Stimulated activated CD4-positive, alpha-beta T cell treated with anti-CD3 and anti-CD28 coated beads, Interleukin-4, amount 100 ng/mL, for 4 hours (primary cell): Measurements from ENCODE around the gene MUC4.
"Not testable (repeated sequence)": the region's sequence is repeated elsewhere in the genome, so short reads cannot be mapped to it uniquely, and the experiment has no call there.

Experiments
- DNase-seq, 2 experiments: peaks; one replicate each; pipeline ENCODE4 v3.0.0-alpha.2; 2020

MUC4 gene

GRCh38 chr3:195758721-195759353 is 52.9 kb downstream of the MUC4 start:
- DNase-seq, result no peak

DNA sequence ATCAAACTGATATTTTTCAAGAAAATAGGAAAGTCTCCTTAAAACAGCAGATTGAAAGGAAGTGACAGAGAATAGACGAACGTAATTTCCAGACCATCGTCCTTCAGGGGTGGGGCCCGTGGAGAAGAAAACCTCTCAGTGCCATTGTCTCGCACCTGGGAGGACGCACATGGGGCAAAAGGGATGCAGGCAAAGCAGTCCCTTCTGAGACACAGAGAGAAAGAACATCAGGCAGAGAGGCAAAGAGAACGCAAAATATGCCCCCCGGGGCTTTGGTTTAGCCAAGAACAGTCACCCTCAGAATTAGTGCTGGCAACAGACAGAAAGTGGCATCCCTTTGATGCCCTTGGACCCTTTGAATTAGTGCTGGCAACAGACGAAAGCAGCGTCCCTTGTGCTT is 53.9 kb downstream of the MUC4 start:
- no peak for DNase-seq

DNA sequence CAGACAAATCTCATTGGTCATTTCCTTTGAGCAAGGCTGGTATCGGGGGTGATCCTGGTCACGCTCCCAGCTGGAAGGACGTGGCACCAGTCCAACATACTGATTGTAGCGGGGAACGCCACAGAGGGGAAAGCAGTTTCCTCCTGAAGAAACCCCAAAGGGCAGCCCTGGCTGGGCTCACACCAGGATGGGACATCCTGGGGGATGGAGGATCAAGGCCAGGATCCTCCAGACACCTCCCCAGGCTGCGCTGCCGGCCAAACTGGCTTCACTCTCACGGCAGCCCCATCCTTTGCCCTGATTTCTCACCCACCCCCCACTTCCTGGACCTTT is 54.3 kb downstream of the MUC4 start:
- DNase-seq, result no peak

GRCh38 chr3:195755791-195756676 is 55.7 kb downstream of the MUC4 start:
- peak in 1 of 2 experiments; percentile 16 for DNase-seq

DNA sequence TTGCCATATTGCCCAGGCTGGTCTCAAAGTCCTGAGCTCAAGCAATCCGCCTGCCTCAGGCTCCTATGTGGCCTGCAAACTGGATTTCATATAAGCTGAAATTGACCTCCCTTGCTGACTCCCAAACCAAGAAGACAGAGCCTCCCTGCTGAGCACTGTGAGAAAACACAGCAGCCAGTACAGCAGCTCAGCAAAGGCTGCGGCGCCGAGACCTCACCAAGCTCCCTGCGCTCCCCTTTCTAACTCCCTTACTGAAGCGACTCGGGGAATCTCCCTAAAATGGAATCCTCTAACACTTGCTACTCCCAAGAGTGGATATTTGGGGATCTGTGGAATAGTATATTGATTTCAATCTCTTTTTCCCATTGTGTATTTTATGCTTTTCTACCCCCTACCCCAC is 56.3 kb downstream of the MUC4 start:
- no peak for DNase-seq

DNA sequence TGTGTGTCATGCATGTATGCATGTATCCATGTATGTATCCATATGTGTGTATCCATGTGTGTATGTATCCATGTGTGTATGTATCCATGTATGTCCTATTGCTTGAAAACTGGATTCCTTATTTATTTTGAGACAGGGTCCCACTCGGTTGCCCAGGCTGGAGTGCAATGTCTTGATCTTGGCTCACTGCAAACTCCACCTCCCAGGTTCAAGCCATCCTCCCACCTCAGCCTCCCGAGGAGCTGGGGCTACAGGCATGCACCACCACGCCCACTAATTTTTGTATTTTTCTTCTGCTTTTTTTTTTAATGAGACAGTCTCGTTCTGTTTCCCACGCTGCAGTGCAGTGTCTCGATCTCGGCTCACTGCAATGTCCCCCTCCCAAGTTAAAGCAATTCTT is 56.8 kb downstream of the MUC4 start:
- DNase-seq, result no peak

DNA sequence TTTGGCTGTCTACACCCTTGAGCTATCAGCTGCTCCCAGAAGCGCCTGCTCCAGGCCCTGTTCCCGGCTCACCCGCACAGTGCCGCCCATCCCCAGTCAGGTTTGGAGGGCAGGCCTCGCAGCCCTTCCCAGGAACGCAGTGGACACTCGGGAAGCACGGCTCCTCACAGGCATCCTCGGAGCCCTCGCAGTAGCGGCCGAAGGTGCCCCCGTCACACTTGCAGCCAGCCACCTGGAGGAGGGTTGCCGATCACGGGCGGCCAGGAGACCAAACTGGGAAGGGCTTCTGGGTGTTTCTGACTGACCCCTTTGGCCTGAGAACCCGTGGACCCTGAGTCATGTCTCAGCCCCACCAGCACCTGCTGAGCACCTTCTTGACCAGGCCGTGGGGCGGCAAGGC is 57.6 kb downstream of the MUC4 start:
- no peak for DNase-seq

- no peak for DNase-seq
These were observed 58.1 kb downstream of the MUC4 start for GRCh38 chr3:195753581-195753980.

- no peak for DNase-seq
These were observed 59.0 kb downstream of the MUC4 start for GRCh38 chr3:195752546-195753331.

DNA sequence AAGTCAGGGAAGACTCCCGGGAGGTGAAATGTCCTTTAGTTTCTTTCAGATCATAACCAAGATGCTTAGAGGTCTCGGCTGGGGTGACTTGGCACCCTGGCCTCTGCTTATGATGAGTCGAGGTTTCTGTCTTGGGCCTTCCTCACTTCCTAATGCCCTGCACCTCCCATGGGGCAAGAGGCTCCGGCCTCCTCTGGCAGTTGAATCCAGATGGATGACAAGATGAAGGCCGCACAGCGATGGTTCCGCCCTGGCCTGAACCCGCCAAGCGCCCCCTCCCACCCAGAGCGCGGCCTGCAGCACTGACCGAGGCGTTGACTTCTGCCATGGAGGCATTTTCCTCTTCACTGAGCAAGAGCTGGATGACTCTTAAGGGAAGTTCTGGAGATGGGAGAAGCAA is 59.7 kb downstream of the MUC4 start:
- no peak for DNase-seq

DNA sequence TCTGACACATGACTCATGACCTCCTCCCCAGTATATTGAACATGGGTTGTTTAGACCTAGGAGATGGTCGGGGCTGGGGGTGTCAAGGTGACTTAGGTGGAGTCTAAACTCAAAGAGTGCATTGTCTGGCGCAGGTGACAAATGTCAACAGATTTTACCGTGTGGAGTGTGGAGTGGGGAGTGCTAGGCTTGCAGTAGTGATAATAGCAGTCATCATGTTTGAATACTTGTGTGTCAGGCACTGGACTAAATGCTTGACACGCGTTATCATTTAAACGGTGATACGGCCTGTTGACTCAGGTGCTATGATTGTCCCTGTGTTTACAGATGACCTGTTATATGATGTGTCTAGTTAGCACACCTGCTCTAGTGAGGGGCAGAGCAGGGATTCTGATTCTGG is 60.2 kb downstream of the MUC4 start:
- DNase-seq, result no peak

- no peak for DNase-seq
These were observed 60.8 kb downstream of the MUC4 start for GRCh38 chr3:195750797-195751520.

DNA sequence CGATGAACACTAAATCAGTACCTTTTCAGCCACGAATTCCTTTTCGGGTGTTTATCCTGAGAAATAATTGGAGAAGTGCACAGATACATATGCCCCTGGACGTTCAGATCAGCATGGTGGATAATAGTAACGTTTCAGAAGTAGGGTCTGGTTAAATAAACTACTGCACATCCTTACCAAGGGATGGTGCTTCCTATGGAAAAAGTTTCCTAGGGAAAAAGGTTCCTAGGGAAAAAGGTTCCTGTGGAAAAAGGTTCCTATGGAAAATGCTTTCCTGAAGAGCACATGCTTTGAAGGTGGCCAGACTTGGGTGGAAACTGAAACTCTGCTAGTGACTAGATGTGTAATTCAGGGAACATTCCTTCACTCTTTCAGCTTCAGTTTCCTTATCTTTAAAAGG is 62.6 kb downstream of the MUC4 start:
- DNase-seq, result not testable (repeated sequence)

DNA sequence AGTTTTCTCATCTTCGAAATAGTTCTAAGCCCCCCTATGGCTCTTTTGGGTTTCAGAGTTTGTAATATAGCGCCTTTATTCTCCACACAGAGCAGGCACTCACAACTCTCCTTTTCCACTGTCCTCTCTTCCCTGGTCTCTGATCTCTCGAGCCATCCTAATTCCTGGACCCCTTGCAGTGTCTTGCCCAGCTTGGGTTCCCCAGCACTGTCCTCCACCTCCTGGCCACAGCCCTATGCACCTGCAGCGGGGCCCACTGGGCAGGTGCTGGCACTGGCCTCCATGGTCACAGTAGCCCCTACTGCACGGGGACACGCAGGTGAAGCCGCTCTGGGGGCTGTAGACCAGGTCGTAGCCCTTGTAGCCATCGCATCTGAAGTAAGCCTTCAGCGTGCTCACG is 63.1 kb downstream of the MUC4 start:
- no peak for DNase-seq

DNA sequence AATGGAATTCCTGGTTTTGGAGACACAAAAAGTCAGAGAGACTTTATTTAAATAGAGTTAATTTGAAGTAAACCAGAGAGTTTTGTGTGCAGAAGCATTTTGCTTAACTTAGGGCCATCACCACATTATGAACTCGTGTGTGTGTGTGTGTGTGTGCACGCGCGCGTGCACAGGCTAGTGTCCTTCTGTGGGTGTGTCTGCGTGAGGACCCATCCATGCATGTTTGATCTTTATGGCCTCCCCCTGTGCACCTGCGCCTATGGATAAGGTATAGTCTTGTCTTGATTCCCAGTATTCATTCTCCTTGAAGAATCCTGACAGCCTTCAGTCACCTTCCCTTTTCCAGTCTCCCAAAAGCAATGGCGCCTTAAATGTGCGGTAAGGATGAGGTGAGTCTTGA is 65.0 kb downstream of the MUC4 start:
- no peak for DNase-seq

DNA sequence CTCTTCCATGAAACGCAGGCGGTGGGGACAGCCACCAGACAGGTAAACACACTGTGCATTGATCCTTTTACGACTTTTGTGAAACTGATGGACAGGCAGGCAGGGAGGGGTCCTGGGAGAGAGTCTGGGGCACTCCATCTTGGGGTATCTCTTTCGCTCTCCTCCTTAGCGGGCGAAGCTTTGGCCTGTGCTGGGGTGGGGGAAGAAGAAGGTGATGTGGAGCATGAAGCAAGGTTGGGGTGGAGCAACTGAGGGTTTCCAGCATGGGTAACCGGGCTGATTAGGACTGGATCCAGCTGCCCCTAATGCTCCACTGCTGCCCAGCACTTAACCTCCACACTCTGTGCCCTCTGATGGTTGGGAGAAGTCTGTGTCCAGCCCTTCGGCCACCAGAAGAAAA is 65.4 kb downstream of the MUC4 start:
- no peak for DNase-seq

DNA sequence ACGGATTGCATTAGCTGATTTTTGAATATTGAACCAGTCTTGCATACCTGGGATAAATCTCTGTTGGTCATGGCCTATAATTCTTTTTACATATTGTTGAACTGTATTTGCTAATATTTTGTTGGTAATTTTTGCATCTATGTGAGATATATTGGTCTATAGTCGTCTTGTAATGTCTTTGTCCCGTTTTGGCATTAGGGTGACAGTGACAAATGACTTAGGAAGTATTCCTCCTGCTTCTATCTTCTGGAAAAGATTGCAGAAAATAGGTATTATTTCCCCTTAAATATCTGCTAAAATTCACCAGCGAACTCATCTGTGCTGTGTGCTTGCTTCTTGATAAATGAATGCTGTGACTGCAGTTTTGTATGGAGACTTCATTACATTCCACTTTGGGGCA is 67.3 kb downstream of the MUC4 start:
- no peak for DNase-seq

- no peak for DNase-seq
These were observed 72.1 kb downstream of the MUC4 start for GRCh38 chr3:195739561-195740111.

DNA sequence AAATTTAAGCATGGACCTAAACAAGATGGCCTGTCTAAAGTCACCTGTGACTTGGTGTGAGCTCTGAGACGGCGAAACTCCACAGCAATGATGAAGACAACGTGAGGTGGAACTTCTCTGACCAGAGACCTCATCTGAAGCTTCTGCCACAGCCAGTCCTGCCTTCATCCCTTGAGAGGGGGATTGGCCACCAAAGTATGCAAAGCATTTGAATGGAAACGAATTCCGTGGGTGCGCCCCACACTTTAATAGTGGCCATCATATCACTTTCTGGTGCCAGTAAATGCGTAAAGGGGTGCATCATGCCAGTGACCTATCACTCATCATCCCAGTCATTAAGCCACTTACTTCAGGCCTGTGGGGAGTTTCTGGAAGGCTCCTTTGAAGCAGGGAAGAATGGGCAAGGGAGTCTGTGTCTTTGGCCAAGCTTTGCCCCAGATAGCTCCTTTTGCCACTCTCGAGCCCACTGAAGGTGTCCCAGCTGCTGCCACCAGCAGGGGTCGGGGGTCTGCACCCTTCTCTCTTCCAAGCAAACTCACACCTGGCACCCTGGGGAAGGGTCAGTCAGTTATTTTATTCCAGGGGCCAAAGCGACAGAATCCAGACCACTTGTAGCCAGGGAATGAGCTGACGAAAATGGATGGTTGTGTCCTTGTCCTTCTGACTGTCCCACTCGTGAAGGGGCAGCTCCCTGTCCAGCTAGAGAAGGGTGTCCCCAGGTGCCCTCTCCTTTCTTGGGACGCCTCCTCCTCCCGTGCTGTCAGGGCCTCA is 73.3 kb downstream of the MUC4 start:
- DNase-seq, result no peak

DNA sequence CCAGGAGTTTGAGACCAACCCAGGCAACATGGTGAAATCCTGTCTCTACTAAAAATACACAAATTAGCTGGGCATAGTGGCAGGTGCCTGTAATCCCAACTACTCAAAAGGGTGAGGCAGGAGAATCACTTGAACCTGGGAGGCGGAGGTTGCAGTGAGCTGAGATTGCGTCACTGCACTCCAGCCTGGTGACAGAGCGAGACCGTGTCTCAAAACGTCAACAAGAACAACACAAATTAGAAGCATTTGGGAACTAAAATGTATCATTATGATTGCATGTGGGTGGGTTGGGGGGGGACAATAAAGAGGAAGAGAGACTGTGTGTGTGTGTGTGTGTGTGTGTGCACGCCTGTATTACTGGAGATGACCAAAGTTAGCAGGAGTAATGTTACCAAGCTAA is 73.9 kb downstream of the MUC4 start:
- not testable (repeated sequence) for DNase-seq

DNA sequence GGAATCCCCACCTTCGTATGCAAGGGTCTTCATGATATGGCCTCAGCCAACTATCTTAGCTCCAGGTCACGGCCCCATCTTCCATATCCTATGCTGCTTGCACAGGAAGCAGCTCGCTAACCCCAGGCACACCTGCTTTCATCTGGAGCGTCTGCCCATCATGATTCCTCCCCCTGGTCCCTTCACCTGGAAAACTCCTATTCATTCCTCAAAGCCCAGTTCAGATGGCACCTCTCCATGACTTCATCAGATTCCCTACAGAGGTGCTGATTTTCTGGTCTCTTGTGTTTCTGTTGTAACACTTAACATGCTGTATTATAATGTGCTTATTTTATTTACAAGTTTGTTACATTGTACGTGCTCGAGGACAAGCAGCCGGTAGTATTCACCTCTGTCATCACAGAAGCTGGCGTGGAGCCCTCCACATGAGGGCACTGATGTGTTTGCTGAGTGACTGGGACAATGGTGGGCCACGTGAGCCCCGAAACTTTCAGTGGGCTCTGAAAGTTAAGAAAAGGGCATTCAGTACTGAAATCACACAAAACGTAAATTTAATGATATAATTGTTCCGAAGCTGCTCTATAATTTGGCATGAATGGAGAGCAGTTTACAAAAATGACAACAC is 74.8 kb downstream of the MUC4 start:
- no peak for DNase-seq
